ENCODE data around the gene DUT. TPM values are rescaled to one million over a fixed set of nuclear protein-coding genes. Genes with fewer than 3 reads are reported as not detected.

The DUT gene
- total and polyA plus RNA-seq, 2 experiments from 2014 or later, result 82.5 to 420 TPM

GRCh38 chr15:48366584-48367312 lies 35.5 kb downstream of the DUT start (continued):
- TF ChIP-seq ZNF462 (CRISPR knock-in tag; IDR thresholded peaks at IDR 0.05), result no peak
- no peak for TF ChIP-seq STAT1 (IDR thresholded peaks at IDR 0.05; ENCODE audit: unreplicated experiment)
- TF ChIP-seq ETS1 (IDR thresholded peaks at IDR 0.05), result no peak
- no peak for TF ChIP-seq POLR2AphosphoS5 (IDR thresholded peaks at IDR 0.05; ENCODE audit: low read depth)

- no peaks in the 10 kb centered on the region for H3K9me3 Mint-ChIP-seq
- Histone ChIP-seq H3K4me2 (no peak overlapping the region), H3K4me1 (ENCODE audit: insufficient read depth) (no peaks in the 10 kb centered on the region), H2AFZ (no peak overlapping the region), H3K27me3 (ENCODE audit: insufficient read depth) (no peaks in the 10 kb centered on the region), H4K20me1 (replicated peaks; ENCODE audit: insufficient read depth) (no peaks in the 10 kb centered on the region), H3K27ac (ENCODE audit: low read depth) (no peak overlapping the region), H3K4me3 (no peak overlapping the region), H3K79me2 (replicated peaks; ENCODE audit: insufficient read depth) (no peaks in the 10 kb centered on the region), H3K36me3 (ENCODE audit: insufficient read depth) (no peaks in the 10 kb centered on the region), H3F3A (replicated peaks; ENCODE audit: low read depth) (no peaks in the 10 kb centered on the region), H3K9me2 (ENCODE audit: insufficient read depth) (0 out of 2 replicates have a peak, but pooled peaks cover 3% of the 10 kb centered on the region)
- no peaks in the 10 kb centered on the region for H3K36me3 Mint-ChIP-seq (ENCODE audit: low read depth)
- DNase-seq (ENCODE audit: low spot score) (no peak), ATAC-seq (no peak)
- H3K27ac Mint-ChIP-seq, result no peak overlapping the region
- H3K4me3 Mint-ChIP-seq, result no peak overlapping the region
- H3K27me3 Mint-ChIP-seq (ENCODE audit: insufficient read depth, low read depth, poor library complexity), result peaks cover 2% of the 10 kb centered on the region
- no peaks in the 10 kb centered on the region for H3K4me1 Mint-ChIP-seq
- no peak for TF ChIP-seq EZH2 (IDR thresholded peaks at IDR 0.05; ENCODE audit: low read depth, unreplicated experiment)
- no peak for TF ChIP-seq ZNF331 (CRISPR knock-in tag; IDR thresholded peaks at IDR 0.05; ENCODE audit: low read depth)
- no peak for TF ChIP-seq JUNB (IDR thresholded peaks at IDR 0.05; ENCODE audit: unreplicated experiment)
- TF ChIP-seq NANOG (IDR thresholded peaks at IDR 0.05; ENCODE audit: borderline replicate concordance), result no peak
- no peak for TF ChIP-seq CTCF (conservative IDR thresholded peaks at IDR 0.05; ENCODE audit: low read depth in 2 of 2)
- no peak for TF ChIP-seq CREB1 (CRISPR knock-in tag; IDR thresholded peaks at IDR 0.05; ENCODE audit: low read depth)
- TF ChIP-seq STAT1 (IDR thresholded peaks at IDR 0.05; ENCODE audit: unreplicated experiment), result no peak
- TF ChIP-seq REST (IDR thresholded peaks at IDR 0.05; ENCODE audit: unreplicated experiment), result no peak
Observed at GRCh38 chr15:48367483-48367882, 36.3 kb downstream of the DUT start.
